ENCODE measurements around the gene FBXO8.

Gene FBXO8

GRCh38 chr4:174292473-174292872 lies 9.0 kb upstream of the FBXO8 start:
- H3K27ac ChIP-seq, result no peak overlapping the region

GRCh38 chr4:174286870-174287269 lies 3.4 kb upstream of the FBXO8 start:
- intact Hi-C loops (cut with DNase I; ENCODE audit: low total_unique reads), result no loop called here
- H3K9me3 ChIP-seq, result peaks cover 0 to 1% (median 0%) of the 10 kb centered on the region in 3 donors
- H3K27ac ChIP-seq, result no peak overlapping the region
- no peaks in the 10 kb centered on the region for H3K27me3 ChIP-seq
- no peak for TF ChIP-seq CTCF (IDR thresholded peaks at IDR 0.05)
- no peak overlapping the region for H3K4me3 ChIP-seq
- no peak for DNase-seq
- peaks cover 5 to 27% (median 11%) of the 10 kb centered on the region in 4 donors for H3K4me1 ChIP-seq
- H3K36me3 ChIP-seq, result peaks cover 0 to 2% (median under 1%) of the 10 kb centered on the region in 3 donors

More at GRCh38 chr4:174292473-174292872, 9.0 kb upstream of the FBXO8 start:
- no peak overlapping the region for H3K4me3 ChIP-seq
- peaks cover 5 to 16% (median 14%) of the 10 kb centered on the region in 3 donors for H3K36me3 ChIP-seq
- TF ChIP-seq CTCF (IDR thresholded peaks at IDR 0.05), result no peak
- H3K9me3 ChIP-seq, result peaks cover 0 to 14% (median 4%) of the 10 kb centered on the region in 3 donors
- no peaks in the 10 kb centered on the region for H3K27me3 ChIP-seq
- no peak for DNase-seq
- no peaks in the 10 kb centered on the region for H3K4me1 ChIP-seq
- intact Hi-C loops (cut with DNase I; ENCODE audit: low total_unique reads), result no loop called here

- no peak for DNase-seq
- intact Hi-C loops (cut with DNase I; ENCODE audit: low total_unique reads), result no loop called here
- no peaks in the 10 kb centered on the region for H3K27me3 ChIP-seq
Measured at GRCh38 chr4:174284487-174284886, 1.0 kb upstream of the FBXO8 start.

GRCh38 chr4:174282836-174283506 lies 496 bp downstream of the FBXO8 start:
- H3K4me1 ChIP-seq, result peaks cover 5 to 41% (median 18%) of the 10 kb centered on the region in 4 donors
- intact Hi-C loops (cut with DNase I; ENCODE audit: low total_unique reads), result no loop called here

More at GRCh38 chr4:174284487-174284886, 1.0 kb upstream of the FBXO8 start:
- Histone ChIP-seq H3K36me3 (no peaks in the 10 kb centered on the region), H3K4me1 (peaks cover 5 to 41% (median 18%) of the 10 kb centered on the region in 4 donors), H3K4me3 (peak overlapping the region; percentile 61 to 69), H3K27ac (peak overlapping the region; percentile 89 to 96), H3K9me3 (no peaks in the 10 kb centered on the region)
- no peak for TF ChIP-seq CTCF (IDR thresholded peaks at IDR 0.05)

GRCh38 chr4:174281901-174282300 lies 1.6 kb downstream of the FBXO8 start:
- H3K27ac ChIP-seq, result peak overlapping the region in 1 of 2 donors; percentile 89
- no peaks in the 10 kb centered on the region for H3K9me3 ChIP-seq
- no peak for DNase-seq
- no peak for TF ChIP-seq CTCF (IDR thresholded peaks at IDR 0.05)
- peak overlapping the region; percentile 61 to 69 for H3K4me3 ChIP-seq
- no peaks in the 10 kb centered on the region for H3K36me3 ChIP-seq
- intact Hi-C loops (cut with DNase I; ENCODE audit: low total_unique reads), result no loop called here
- H3K27me3 ChIP-seq, result no peaks in the 10 kb centered on the region
- peaks cover 5 to 46% (median 18%) of the 10 kb centered on the region in 4 donors for H3K4me1 ChIP-seq

More at GRCh38 chr4:174282836-174283506, 496 bp downstream of the FBXO8 start:
- peak; percentile 86 to 88 for DNase-seq
- Histone ChIP-seq H3K4me3 (peak overlapping the region; percentile 61 to 69), H3K36me3 (no peaks in the 10 kb centered on the region), H3K9me3 (no peaks in the 10 kb centered on the region), H3K27me3 (no peaks in the 10 kb centered on the region), H3K27ac (peak overlapping the region; percentile 89 to 96)
- TF ChIP-seq CTCF (IDR thresholded peaks at IDR 0.05), result no peak

Data from tibial artery (tissue), 4 donors.